ENCODE results near the gene CRYGS.

The CRYGS gene

DNA sequence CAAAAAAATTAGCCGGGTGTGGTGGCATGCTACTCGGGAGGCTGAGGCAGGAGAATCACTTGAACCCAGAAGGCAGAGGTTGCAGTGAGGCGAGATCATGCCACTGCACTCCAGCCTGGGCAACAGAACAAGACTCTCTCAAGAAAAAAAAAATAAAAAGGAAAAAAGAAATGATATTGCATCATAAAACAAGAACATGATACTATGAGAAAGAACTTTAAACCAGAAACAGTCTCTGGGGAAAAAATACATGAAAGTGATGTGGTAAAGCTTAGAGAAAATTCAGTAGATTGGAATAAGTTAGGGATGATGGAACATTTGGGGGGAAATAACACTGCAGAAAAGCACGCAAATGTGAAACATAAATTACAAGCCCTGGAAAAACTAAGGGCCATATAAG lies 54.7 kb downstream of the CRYGS start:
- FAIRE-seq, result no peak
